ENCODE data around the gene ERCC1. TPM values are rescaled to one million over a fixed set of nuclear protein-coding genes. Genes with fewer than 3 reads are reported as not detected.

Gene ERCC1
- total RNA-seq, 3 donors from 2014 or later, result 37.7 to 51.2 (median 46.6) TPM

- H3K4me1 ChIP-seq (ENCODE audit: low read depth), result peaks cover 27% of the 10 kb centered on the region
- no peak for TF ChIP-seq CTCF (IDR thresholded peaks at IDR 0.05)
- no peaks in the 10 kb centered on the region for H3K9me3 ChIP-seq
- peak; percentile 77 for ATAC-seq
- intact Hi-C loops (cut with DNase I, micrococcal nuclease), result no loop called here
- peak; percentile 91 to 93 (median 93) for DNase-seq
- H3K4me3 ChIP-seq, result peak overlapping the region; percentile 36
- H3K36me3 ChIP-seq (ENCODE audit: low read depth), result no peaks in the 10 kb centered on the region
These were observed 18.1 kb downstream of the ERCC1 start for GRCh38 chr19:45405435-45406225.

- Histone ChIP-seq H3K4me1 (ENCODE audit: low read depth) (peaks cover 27% of the 10 kb centered on the region), H3K9me3 (no peaks in the 10 kb centered on the region), H3K36me3 (ENCODE audit: low read depth) (no peaks in the 10 kb centered on the region), H3K4me3 (peak within 1 kb of the TSS; percentile 36)
- intact Hi-C loops (cut with DNase I, micrococcal nuclease), result no loop called here
- no peak for TF ChIP-seq CTCF (IDR thresholded peaks at IDR 0.05)
- ATAC-seq (peak; percentile 78), DNase-seq (peak; percentile 92 to 95 (median 94))
These were observed 18.9 kb downstream of the ERCC1 start, which contains the start of gene PPP1R13L for GRCh38 chr19:45404557-45405434. TSS of gene PPP1R13L (minus strand) at chr19:45405069. CDS start at chr19:45398318, 6,751 bp downstream.

GRCh38 chr19:45403781-45404556 is 19.7 kb downstream of the ERCC1 start:
- peak; percentile 38 for TF ChIP-seq CTCF (IDR thresholded peaks at IDR 0.05)
- DNase-seq, result peak; percentile 82 to 87 (median 83)
- H3K36me3 ChIP-seq (ENCODE audit: low read depth), result no peaks in the 10 kb centered on the region
- peak; percentile 25 for ATAC-seq
- intact Hi-C loops (cut with DNase I, micrococcal nuclease), result no loop called here
- H3K4me3 ChIP-seq, result peak overlapping the region; percentile 36
- H3K9me3 ChIP-seq, result no peaks in the 10 kb centered on the region
- H3K4me1 ChIP-seq (ENCODE audit: low read depth), result peaks cover 27% of the 10 kb centered on the region

GRCh38 chr19:45403272-45403671 is 20.4 kb downstream of the ERCC1 start:
- no peak for TF ChIP-seq CTCF (IDR thresholded peaks at IDR 0.05)
- Histone ChIP-seq H3K4me1 (ENCODE audit: low read depth) (peaks cover 34% of the 10 kb centered on the region), H3K36me3 (ENCODE audit: low read depth) (no peaks in the 10 kb centered on the region), H3K9me3 (no peaks in the 10 kb centered on the region), H3K4me3 (no peak overlapping the region)
- intact Hi-C loops (cut with DNase I, micrococcal nuclease), result no loop called here
- DNase-seq, result no peak
- no peak for ATAC-seq

Measured in mucosa of descending colon (tissue), 3 donors.